GM19324 (cell line): ENCODE results near the gene CSF2RB.

Source experiments
- ATAC-seq: cut with Tn5 transposase; IDR thresholded peaks from one replicate; pipeline ENCODE4 v1.9.1; 2021; ENCODE audit warnings: mild to moderate bottlenecking, moderate library complexity; ENCODE audit not compliant: unreplicated experiment, low FRiP score

CSF2RB gene

DNA sequence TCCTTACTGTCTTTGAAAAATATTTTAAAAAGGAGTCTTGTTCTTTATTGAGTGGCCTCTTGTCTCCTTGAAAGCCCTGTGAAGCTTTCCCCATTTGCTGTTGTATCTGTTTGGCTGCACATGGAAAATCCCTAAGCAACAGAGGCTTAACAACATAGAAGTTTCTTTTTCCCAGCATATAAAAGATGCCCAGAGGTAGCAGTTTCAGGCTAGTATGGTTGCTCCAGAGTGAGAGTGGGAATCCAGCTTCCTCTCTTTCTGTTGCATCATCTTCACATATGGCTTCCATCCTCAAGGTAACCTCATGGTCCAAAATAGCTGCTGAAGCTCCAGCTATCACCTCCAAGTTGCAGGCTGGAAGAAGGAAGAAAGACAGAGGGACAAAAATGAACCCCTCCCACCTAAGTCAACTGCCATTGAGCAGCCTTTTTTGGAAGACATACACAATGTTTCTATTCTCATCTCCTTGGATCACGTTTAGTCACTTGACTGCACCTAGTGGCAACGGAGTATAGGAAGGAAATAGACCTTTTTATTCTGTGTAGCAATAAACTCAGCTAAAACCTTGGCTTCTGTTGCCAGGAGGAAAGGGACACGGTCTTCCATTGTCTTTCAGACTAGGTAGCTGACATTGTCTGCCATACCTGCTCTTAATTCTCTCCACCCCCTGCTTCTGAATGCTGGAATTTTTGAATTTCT, 5.3 kb downstream of the CSF2RB start:
- no peak for ATAC-seq

DNA sequence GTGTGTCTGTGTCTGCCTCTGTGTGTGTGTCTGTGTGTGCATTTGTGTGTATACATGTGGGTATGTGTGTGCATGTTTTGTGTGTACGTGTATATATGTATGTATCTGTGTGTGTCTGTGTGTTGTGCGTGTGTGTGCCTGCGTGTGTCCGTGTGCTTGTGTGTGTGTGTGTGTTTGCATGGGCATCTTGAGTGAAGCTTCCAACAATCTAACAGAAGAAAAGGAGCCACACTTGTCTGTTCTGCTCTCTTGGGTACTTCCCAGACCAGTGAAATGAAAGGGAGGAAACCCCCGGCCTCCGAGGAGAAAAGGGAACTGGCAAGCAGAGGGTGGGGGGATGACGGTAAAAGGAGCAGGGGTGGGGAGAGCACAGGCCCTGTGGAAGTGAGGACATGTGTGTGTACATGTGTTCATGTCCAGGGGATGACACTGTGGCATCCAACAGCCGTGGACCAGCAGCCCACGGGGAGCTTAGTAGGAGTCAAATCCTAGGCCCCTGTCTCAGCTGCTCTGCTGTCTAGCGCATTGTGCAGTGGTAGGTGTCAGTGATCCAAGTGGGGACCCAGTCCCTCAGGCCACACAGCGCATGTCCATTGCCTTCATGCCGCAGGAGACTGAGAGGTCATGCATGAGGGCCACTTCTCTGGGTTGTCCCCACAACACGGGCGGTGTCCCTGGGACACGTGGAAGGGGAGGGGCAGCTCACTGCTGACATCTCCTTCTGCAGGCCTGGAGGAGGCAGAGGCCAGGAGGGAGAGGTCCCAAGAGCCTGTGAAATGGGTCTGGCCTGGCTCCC, 8.1 kb downstream of the CSF2RB start:
- ATAC-seq, result no peak

DNA sequence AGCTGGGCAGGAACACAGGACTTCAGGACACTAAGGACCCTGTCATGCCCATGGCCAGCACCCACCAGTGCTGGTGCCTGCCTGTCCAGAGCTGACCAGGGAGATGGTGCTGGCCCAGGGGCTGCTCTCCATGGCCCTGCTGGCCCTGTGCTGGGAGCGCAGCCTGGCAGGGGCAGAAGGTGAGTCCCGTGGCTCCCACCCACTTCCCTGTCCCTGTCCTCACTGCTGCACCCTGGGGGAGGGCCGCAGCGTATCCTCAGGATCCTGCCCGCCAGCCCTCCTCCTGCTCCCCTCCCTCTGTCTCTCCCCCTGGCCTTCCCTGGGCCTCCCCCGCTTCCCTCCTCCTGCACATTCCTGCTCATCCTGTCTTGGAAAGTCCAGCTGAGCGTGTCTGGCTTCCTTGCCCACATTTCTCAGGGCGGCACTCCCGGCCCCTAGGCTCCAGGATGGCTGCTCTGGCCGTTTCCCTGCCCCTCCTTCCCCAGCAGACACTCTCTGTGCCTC, 8.7 kb downstream of the CSF2RB start:
- ATAC-seq, result no peak

DNA sequence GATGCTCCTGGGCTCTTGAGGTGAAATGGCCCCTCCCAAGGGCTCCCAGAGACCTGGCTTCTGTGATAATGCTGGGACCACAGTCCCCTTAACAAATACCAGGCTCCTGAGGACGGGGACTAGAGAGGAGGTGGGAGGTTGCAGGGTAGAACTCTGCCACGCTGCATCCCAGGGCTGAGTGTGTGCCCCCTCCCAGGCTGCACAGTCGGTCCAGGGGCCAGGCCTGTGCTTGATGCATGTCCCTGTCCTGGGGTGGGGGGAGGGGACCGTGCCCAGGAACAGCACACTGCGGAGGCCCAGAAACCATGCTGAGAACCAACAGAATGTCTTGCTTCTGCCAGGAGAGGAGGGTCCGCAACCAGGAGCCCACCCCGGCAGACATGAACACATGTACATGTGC, 9.3 kb downstream of the CSF2RB start:
- ATAC-seq, result no peak

DNA sequence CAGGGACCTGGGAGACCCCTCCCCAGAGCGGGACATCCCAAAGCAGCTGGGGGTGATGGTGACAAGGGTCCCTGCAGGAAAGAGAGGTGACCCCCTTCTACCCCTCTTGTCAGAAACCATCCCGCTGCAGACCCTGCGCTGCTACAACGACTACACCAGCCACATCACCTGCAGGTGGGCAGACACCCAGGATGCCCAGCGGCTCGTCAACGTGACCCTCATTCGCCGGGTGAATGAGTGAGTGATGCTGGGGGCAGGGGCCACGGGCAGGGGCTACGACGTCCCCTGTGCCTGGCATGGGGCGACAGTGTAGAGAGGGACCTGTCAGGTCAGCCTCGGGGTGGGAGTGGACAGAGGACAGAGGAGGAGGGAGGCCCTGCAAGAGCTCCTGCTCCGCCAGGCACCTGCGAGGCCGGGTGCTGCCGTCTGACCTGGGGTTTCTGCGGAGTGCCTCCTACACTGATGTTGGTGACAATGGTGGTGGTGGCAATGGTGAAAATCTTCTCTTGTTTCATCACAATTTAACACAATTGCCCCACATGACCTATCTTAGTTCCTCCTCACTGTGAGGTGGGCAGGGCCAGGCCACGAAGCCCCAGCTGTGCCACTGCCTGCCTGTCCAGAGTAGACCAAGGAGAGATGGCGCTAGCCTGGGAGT, 9.8 kb downstream of the CSF2RB start:
- ATAC-seq, result no peak

DNA sequence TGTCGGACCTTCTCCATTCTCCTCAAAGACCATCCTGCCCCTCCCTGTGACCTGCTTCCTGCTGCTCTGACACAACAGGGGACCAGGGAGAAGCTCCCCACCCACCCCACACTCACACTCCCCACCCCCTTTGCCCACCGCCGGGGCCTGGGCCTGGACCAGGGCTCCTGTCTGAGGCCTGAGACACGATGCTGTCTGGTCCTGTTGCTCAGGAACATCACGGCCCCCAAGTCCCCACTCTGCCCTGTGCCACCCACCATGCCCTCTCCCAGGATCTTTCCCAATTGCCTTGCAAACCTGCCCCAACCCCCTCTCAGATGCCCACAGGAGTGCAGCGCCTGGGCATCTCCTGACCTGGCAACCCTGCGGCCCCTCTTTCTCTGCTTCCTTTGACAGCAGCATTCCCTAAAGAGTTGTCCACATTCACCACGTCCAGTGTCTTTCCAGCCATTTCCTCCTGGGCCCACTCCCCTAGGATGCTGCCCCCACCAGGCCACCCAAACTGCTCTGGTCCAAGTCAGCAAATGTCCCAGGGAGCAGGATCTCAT, 10.8 kb downstream of the CSF2RB start:
- no peak for ATAC-seq

DNA sequence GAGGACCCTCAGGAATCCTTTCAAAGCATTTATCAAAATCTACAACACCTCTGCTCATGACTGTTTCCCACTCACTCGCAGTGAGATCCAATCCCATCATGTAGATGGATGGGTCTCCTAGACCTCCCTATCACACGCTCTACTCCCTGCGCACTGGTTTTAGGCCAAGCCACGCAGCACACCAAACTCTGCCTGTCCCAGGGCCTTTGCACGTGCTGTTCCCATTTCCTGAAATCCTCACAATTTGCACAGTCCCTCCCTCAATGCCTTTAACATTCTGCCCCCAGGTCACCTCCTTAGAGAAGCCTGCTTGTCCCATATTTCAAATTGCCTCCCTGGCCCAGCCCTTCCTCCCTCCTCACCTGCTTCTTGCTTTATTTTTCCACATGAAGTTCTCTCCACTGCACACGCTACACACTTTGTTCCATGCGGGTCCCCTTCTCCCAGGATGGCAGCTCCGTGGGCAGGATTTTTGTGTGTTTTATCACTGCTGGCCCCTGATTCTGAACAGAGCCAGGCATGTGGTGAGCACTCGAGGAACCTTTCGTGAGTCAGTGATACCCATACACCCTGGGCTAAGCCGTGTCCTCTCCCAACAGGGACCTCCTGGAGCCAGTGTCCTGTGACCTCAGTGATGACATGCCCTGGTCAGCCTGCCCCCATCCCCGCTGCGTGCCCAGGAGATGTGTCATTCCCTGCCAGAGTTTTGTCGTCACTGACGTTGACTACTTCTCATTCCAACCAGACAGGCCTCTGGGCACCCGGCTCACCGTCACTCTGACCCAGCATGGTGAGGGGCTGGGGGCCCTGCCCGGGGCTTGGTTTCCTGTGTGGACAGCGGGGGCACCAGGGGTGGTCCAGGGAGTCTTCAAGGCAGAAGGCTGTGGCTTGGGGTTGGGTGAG, 12.2 kb downstream of the CSF2RB start:
- ATAC-seq, result no peak

DNA sequence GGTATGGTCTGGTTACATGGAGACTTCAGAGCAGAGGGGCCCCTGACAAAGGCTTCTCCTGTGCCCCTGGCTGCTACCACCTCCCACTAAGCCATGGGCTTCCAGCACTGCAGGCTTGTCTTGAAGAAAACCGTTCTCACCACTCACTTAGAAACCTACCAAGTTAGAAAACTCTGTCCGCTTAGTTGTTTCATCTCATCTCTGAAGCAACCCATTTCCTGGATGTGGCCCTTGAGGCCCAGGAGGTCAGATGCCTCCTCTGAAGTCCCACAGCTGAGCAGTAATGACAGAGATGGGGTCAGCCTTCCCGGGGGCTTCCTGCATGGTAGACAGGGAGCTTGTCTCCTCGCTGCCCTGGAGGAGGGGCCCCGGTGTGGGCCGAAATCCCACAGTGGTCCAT, 12.9 kb downstream of the CSF2RB start:
- ATAC-seq, result no peak

DNA sequence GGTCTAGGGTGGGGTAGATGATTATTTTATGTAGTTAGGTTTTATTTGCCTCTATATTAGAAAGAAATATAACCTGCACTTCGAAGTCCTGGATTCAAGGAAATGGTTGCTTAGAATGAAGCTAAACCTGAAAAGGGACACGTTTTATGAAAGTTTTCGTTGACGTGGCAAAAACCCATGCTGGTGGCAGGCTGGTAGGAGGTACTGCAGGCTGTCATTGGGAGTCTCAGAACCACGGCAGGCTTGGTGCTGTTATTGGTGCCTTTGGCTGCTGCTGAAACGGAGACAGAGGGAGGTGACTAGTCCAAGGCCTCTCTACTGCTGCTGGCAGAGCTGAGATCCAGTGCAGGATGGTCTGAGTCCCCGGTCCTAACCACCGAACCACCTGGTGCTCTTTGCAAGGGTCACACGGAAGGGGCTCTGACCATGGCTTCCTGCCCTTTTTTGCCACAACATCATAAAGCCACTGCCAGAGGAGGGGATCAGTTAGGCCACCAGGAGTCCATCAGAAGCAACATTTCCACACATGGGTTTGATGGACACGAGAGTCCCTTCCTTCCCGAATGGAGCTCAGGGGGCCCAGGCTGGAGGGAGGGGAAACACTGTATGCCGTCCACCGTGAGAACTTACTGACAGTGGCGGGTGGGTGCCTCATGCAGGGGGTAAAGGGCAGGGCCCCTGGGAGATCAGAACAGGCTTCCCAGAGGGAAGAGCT, 13.4 kb downstream of the CSF2RB start:
- no peak for ATAC-seq

DNA sequence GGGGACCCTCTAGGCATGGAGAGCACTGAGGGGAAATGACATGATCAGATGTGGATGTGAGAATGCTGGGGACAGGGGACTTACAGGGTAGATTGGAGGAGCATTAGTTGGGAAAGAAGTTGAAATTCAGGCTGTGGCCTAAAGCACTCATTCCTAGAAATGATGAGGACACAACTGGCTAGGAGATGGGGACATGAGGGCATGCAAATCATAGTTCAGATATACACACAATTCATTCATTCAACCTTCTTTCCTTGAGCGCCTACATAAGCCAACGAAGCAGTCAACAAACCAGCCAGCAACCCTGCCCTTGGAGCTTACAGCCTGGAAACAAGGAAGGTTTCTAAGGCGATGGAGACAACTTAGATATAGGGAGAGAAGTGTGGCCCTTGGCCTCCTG, 14.2 kb downstream of the CSF2RB start:
- no peak for ATAC-seq

DNA sequence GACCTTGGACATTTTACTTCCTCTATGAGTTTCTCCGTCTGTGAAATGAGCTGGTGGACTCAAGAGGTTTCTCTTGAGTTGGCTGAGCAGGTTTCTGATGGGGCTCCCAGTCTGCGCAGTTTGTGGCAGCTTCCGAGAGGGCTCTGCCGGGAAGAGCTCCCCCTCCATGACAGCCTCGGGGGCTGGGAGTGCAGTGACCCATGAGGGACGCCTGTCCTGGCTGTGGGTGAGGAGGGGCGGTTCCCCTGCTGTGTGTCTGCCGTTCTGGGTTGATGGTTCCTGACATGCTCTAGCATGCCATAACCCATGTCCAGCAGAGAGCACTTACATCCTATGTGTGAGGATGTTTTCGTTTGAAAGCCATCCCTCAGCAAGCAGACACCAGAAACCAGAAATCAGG, 14.8 kb downstream of the CSF2RB start:
- ATAC-seq, result no peak

DNA sequence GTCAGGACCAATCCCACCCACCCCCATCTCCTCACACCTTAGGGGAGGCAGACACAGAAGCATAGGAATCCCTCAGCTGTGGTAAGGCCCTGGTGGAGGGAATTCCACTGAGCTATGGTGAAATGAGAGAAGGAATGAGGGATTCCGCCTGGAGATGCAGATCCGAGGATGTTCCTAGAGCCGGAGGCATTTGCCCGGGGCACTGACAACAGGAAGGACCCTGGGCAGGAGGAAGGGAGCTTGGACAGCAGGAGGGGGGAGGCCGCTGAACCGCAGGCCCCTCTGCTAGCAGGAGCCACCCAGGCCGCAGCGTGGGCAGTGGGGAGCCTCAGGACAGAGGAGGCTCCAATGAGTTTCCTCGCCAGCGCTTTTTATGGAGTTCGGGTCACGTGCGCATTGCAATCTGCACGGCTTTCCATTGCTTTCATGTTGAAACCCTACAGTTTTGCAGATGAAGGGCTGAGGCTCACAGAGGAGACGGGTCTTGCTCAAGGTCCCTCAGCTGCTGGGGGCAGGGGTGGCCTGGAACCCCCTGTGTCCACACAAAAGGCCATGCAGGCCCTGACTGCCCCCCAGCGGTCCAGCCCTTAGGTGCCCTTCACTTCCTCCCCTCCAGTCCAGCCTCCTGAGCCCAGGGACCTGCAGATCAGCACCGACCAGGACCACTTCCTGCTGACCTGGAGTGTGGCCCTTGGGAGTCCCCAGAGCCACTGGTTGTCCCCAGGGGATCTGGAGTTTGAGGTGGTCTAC, 15.5 kb downstream of the CSF2RB start:
- no peak for ATAC-seq

DNA sequence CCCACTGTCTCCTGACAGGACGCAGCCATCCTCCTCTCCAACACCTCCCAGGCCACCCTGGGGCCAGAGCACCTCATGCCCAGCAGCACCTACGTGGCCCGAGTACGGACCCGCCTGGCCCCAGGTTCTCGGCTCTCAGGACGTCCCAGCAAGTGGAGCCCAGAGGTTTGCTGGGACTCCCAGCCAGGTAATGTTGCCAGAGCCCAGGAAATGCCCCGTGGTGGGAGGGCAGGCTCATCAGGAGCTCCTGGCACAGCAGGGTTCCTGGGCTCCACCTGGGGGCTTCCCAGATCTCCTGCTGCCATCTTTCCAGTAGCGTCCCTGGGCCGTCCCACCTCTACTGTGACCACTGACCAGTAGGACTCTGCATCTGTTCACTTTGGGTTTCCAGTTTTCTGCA, 16.2 kb downstream of the CSF2RB start:
- no peak for ATAC-seq

DNA sequence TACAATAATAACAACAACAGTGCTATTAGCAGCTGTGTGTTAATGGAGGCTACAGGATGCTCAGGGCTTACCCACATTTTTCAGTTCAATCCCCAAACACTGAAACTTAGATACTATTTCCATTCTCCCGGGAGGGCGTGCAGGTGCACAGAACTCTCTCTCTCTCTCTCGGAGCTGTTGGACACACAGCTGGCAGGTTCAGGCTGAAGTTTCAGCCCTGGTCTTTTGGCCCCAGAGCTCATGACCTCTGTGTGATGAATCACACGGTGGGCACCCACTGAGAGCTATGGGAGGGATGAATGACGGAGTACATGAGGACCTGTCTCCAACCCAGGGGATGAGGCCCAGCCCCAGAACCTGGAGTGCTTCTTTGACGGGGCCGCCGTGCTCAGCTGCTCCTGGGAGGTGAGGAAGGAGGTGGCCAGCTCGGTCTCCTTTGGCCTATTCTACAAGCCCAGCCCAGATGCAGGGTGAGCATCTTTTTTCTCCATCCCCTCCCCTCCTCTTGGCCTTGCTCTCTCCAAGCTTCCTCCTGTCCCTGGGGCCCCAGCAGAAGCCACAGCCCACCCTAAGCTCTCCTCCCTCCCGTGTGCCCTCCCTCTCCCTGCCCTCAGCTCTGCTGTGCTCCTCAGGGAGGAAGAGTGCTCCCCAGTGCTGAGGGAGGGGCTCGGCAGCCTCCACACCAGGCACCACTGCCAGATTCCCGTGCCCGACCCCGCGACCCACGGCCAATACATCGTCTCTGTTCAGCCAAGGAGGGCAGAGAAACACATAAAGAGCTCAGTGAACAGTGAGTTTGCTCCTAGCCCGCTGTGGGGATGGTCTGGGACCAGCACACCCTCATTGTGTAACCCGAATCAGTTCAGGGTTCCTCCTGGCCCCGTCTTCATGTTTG, 16.9 kb downstream of the CSF2RB start:
- no peak for ATAC-seq

DNA sequence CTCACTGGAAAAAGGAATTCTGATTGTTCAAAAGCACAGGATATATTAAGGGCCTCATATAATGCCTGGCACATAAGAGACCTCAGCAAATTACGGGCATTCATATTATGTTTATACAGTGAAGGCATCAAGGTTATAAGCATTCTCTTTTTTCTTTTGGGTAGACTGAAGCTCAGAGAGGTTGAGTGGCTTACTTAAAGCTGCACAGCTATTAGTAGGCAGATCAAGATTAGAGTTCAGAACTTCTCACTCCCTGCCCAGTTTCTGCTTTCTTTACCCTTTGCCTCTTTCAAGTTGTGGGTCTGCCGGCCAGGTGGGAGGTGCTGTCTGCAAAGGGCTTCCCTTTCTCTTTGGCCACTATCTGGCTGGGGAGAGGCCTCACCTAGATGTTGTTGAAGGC, 18.0 kb downstream of the CSF2RB start:
- no peak for ATAC-seq

DNA sequence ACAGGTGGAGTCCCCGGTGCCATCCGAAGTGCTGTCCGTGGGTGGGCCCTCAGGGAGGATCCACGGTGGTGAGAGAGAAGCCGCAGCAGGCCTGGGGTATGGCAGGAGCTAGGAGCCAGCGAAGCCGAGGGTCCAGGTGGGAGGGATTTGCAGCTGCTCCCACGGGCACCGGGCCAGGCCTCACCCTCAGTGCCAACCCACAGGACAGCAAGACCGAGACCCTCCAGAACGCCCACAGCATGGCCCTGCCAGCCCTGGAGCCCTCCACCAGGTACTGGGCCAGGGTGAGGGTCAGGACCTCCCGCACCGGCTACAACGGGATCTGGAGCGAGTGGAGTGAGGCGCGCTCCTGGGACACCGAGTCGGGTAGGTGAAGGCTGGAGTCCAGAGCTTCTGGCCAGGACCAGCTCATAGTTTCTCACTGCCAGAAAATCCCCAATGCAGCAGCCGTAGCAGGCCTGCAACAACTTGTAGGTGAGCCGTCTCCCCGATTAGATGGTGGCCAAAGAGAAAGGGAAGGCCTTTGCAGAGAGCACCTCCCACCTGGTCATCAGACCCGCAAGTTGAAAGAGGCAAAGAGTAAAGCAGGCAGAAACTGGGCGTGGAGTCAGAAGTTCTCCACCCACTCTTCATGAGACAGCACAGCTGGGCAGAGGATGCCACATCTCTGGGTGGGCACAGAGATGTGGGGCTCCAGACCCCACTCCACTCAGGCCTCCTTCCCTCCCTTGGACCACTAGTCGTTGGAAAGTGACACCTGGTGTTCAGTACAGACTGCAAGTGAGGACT, 20.4 kb downstream of the CSF2RB start:
- no peak for ATAC-seq
